DOHH2 (cell line): ENCODE results near the gene BRD3.

Source experiments
- EZH2phosphoT487 ChIP-seq: fragments of 200-600 bp; sonication (generic); IDR thresholded peaks from 2 replicates; pipeline ENCODE4 v1.6.1; 2017; ENCODE audit warnings: borderline replicate concordance, mild to moderate bottlenecking, antibody characterized with exemption, low read length, moderate library complexity, mixed read lengths
- TF ChIP-seq, protein P1 (sequence below): fragments of 200-600 bp; sonication (generic); IDR thresholded peaks from one replicate; pipeline ENCODE4 v1.5.1; 2014; ENCODE audit warnings: antibody characterized with exemption, mild to moderate bottlenecking, low read depth, low read length; ENCODE audit not compliant: poor library complexity, severe bottlenecking

DNA sequence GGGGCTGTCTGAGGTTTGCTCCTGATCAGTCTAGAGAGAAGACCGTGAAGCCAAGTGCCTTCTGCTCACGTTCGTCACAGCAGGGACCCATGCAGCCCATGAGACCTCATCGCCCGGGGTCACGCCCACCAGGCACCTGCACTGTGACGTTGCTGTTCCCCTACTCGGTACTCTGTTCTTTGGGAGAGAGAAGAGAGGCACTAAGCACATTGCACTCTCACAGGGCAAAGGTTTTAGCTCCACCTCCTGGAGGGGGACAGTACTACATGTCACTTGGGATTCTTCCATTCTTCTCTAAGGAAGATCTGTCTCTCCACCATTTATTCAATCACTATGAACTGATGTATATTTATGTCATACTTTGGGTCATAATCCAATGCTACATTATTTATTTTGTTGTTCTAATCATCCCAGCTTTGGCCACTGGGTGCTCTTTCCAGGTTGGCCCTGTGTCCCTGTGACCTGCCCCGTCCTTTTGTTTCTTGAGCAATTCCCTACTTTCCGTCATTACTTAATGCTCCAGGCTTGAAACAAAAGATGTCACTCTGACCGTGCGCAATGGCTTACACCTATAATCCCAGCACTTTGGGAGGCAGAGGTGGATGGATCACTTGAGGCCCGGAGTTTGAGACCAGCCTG is 31.4 kb upstream of the BRD3 start:
- TF ChIP-seq, protein P1, sequence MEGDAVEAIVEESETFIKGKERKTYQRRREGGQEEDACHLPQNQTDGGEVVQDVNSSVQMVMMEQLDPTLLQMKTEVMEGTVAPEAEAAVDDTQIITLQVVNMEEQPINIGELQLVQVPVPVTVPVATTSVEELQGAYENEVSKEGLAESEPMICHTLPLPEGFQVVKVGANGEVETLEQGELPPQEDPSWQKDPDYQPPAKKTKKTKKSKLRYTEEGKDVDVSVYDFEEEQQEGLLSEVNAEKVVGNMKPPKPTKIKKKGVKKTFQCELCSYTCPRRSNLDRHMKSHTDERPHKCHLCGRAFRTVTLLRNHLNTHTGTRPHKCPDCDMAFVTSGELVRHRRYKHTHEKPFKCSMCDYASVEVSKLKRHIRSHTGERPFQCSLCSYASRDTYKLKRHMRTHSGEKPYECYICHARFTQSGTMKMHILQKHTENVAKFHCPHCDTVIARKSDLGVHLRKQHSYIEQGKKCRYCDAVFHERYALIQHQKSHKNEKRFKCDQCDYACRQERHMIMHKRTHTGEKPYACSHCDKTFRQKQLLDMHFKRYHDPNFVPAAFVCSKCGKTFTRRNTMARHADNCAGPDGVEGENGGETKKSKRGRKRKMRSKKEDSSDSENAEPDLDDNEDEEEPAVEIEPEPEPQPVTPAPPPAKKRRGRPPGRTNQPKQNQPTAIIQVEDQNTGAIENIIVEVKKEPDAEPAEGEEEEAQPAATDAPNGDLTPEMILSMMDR = peak; percentile 86
- no peak for TF ChIP-seq EZH2phosphoT487
